ENCODE data around the gene STUB1.

Gene STUB1

GRCh38 chr16:719815-720446 lies 39.7 kb downstream of the STUB1 start:
- no peak for TF ChIP-seq ZFX (IDR thresholded peaks at IDR 0.05)
- TF ChIP-seq, protein P1, sequence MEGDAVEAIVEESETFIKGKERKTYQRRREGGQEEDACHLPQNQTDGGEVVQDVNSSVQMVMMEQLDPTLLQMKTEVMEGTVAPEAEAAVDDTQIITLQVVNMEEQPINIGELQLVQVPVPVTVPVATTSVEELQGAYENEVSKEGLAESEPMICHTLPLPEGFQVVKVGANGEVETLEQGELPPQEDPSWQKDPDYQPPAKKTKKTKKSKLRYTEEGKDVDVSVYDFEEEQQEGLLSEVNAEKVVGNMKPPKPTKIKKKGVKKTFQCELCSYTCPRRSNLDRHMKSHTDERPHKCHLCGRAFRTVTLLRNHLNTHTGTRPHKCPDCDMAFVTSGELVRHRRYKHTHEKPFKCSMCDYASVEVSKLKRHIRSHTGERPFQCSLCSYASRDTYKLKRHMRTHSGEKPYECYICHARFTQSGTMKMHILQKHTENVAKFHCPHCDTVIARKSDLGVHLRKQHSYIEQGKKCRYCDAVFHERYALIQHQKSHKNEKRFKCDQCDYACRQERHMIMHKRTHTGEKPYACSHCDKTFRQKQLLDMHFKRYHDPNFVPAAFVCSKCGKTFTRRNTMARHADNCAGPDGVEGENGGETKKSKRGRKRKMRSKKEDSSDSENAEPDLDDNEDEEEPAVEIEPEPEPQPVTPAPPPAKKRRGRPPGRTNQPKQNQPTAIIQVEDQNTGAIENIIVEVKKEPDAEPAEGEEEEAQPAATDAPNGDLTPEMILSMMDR (conservative IDR thresholded peaks at IDR 0.05), result peak; percentile 32
- peak overlapping the region; percentile 100 for H3K27ac ChIP-seq

GRCh38 chr16:720447-720989 lies 40.3 kb downstream of the STUB1 start:
- TF ChIP-seq, protein P1 (conservative IDR thresholded peaks at IDR 0.05), result no peak
- no peak for TF ChIP-seq ZFX (IDR thresholded peaks at IDR 0.05)
- peak overlapping the region; percentile 100 for H3K27ac ChIP-seq

GRCh38 chr16:720990-721764 lies 41.0 kb downstream of the STUB1 start, which contains the start of gene ANTKMT:
Gene ANTKMT, plus strand, starts transcription at chr16:721146. Its CDS starts 129 bp downstream, at chr16:721275.
- peak within 1 kb of the TSS; percentile 100 for H3K27ac ChIP-seq
- TF ChIP-seq ZFX (IDR thresholded peaks at IDR 0.05), result peak; percentile 46
- TF ChIP-seq, protein P1 (conservative IDR thresholded peaks at IDR 0.05), result no peak

DNA sequence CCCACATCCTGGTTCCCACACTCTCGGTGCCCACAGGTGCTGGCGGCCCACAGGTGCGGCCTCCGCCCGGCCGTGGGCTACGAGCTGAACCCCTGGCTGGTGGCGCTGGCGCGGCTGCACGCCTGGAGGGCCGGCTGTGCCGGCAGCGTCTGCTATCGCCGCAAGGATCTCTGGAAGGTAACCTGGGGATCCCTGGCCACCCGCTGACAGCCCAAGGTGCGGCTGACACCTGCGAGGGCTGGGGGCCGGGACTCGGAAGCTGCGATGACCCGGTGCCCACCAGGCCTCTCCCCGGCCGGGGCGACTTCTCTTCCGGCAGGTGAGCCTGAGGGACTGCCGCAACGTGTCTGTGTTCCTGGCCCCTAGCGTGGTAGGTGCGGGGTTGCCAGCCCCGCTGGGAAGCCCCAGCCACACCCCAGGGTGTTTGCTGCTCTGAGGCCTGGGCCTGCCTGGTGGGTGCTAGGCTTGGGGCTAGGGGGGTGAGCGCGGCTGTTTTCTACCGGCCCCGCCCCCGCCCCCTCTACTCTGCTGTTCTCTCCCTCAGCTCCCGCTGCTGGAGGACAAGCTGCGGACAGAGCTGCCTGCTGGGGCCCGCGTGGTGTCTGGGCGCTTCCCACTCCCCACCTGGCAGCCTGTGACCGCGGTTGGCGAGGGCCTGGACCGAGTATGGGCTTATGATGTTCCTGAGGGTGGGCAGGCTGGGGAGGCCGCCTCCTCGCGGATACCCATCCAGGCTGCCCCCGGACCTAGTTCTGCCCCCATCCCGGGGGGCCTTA lies 41.7 kb downstream of the STUB1 start:
- peak overlapping the region; percentile 100 for H3K27ac ChIP-seq
- TF ChIP-seq, protein P1 (conservative IDR thresholded peaks at IDR 0.05), result no peak
- TF ChIP-seq ZFX (IDR thresholded peaks at IDR 0.05), result peak; percentile 42; the same call in 1 of the 2 replicates

- TF ChIP-seq, protein P1 (conservative IDR thresholded peaks at IDR 0.05), result no peak
- no peak for TF ChIP-seq ZFX (IDR thresholded peaks at IDR 0.05)
Measured at GRCh38 chr16:722835-723633, 42.8 kb downstream of the STUB1 start.

DNA sequence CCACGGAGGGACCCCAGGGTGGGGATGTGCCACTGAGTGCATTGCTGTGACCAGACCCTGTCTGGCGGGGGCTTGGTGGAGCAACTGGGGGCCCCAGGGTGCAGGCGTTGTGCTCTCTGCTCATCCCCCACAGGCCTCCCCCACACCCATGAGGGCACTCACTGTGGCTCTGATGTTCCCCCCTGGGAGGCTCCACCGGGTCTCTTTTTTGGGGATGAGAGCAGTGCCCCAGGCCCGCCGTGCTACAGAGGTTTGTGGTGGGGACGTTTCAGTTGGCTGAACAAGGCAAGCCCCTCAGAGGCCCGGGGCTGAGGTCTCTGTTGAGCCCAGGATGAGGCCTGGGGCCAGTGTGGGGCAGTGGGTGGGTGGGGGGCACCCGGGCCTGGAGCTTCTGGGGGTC lies 43.5 kb downstream of the STUB1 start:
- TF ChIP-seq ZFX (IDR thresholded peaks at IDR 0.05), result no peak
- TF ChIP-seq, protein P1 (conservative IDR thresholded peaks at IDR 0.05), result no peak
- H3K27ac ChIP-seq, result peak overlapping the region; percentile 100

More at GRCh38 chr16:722835-723633, 42.8 kb downstream of the STUB1 start:
- H3K27ac ChIP-seq, result peak overlapping the region; percentile 100

All from C4-2B (cell line).